NOMO-1 (cell line): ENCODE data around the gene IFI27.

Experiments used
- DNase-seq, 2 experiments: peaks; one replicate each; lab custom pipeline; 2025; ENCODE audit not compliant: unreplicated experiment in 2 of 2; lab: John Stamatoyannopoulos, UW

The IFI27 gene

DNA sequence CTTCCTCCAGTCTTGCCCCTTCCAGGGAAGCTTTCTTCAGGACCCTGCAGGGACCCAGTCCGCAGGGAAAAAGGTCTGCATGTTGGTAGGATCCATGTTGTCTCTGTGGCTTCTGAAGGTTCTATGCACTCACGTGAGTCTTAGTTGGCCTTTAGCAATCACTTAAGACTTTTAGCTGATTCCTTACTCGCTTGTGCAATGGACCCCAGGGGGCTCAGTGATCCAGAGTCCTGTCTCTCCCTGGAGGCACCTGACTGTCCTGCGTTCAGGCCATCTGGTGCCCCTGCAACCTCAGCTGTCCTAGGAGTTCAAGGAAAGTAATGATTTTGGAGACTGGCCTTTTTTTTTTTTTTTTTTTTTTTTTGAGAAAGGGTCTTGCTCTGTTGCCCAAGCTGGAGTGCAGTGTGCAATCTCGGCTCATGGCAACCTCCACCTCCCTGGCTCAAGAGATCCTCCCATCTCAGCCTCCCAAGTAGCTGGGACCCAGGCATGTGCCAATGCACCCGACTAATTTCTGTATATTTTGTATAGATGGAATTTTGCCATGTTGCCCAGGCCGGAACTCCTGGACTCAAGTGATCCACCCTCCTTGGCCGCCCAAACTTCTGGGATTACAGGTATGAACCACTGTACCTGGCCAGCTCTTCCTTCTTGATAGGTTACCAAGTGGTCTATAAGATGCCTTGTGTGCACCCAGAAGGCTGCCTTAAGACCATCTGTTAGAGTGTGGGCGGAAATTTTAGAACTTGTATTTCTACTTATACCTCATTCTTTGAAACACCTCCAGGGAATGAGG is 14.2 kb downstream of the IFI27 start:
- DNase-seq, result no peak

DNA sequence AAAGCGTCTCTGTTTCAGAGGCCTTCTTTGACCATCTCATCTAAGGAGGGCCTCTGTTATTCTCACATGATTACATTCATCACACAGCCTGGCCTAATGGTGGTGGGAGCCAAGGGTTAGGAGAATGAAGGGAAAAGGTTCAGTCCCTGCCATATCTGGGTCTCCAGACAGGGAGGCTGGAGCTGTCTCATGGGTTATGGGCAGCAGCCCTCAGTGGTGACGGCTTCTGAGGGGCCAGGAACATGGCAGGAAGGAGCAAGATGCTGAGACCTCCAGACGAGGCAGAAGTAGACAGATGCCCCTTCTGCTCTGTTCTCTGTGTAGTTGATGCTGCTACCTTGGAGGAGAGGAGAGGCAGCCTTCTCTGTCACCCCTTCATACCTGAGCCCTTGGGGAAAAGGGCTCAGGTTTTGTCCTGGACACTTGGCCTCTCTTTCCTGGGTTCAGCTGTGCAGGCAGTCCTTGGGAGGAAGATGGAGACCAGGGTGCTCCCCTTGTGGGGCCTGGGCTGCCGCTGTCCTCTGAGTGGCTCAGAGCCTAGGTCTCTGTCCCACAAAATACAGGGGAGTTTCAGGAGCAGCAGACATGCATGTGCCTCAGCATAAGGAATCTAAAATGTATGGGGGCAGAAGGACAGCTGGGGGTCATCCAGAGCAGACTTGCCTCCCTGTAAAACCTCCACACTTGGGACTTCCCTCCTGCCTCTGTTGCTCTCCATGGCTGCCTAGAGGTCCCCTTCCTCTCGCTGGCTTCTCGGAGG is 15.3 kb downstream of the IFI27 start:
- no peak for DNase-seq

DNA sequence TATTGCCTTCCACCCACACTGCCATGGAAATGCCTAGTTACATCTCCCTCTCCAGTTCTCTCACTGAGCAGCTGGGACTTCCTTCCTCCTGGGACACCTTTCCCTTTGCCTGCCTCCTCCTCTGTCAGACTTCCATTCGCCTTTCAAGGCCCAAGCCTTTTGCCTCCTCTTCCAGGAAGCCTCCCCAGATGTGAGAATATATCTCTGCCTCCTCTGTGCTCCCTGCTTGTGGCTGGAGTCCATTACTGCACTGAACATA is 15.8 kb downstream of the IFI27 start:
- no peak for DNase-seq

DNA sequence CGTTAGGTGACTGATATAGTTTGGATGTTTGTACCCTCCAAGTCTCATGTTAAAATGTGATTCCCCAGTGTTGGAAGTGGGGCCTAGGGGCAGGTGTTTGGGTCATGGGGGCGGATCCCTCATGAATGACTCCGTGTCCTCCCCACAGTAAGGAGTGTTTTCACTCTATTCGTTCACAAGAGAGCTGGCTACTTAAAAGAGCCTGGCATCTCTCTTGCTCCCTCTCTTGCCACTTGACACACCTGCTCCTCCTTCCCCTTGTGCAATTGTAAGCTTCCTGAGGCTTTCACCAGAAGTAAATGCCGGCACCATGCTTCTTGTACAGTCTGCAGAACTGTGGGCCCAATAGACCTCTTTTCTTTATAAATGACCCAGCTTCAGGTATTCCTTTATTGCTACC is 16.3 kb downstream of the IFI27 start:
- DNase-seq, result no peak

DNA sequence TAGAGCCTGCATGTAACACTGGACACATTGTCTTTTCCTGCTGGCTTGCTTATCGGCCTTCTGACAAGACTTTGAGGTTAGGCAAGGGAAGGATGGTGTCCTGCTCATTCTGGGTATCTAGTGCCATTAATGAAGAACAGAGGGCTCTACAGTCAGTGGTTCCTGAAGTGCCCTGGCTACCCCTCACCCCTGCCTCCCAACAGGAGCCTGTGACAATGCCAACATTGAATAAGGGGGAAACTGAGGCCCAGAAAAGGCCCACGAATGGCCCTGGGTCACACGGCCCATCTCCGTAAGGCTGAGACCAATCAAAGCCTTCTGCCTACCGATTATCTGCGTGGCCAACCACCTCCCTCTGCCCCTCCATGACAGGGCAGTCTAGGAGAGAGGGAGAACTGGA is 16.8 kb downstream of the IFI27 start:
- no peak for DNase-seq

DNA sequence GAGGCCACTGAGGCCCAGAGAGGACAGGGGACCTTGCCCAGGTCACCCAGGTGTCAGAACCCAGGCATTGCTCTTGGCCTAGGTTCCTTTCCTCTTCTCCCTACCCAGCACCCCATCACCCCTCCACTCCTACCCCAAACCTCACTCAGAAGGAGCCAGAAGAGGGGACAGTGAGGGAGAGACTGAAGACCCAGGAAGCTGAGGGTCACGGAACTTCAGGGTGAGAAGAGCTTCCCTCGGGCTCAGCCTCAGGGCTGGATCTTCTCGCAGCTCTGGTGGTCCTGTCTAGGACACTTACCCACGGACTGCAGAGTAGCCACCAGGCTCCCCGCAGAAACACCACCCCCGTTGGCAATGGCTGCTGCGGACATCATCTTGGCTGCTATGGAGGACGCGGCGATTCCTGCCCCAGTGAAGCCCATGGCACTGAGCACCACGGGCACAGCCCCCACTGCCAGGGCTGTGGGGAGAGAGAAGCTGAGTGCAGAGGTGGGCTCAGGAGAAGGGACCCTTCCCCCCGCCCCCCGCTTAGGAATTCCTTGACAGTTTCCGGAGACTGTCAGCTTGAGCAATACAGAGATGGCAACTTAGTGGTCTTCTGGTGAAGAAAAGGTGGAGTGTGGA is 17.8 kb downstream of the IFI27 start:
- DNase-seq, result no peak

DNA sequence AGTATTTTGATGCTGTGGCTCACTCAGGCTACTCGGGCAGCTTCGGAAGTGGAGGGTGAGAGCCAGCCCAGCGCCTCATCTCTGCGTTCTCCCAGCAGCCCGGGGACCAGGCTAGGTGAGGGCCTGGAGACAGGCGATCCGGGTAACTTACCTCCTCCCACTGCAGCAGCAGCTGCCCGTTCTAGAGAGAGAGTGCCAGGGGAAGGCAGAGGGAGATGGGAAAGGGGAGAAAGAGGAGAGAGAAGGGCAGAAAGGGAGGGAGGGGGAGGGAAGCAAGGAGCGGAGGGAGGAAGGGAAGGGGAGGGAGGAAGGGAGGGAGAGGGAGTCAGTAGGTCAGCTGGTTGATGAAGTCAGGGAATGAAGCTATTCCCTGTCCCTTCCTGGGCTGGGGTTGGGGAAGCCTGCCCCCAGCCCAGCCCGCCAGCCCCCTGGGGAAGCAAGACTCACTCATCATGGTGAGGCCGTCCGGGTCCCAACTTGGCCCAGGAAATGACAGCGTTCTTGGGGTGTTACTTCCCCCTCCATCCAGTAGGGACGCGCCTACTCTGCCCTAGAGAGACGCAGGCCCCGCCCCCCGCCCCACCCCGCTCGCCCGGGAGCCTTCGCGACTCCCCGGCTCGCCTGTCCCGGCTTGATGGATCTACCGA is 18.7 kb downstream of the IFI27 start, which contains the start of gene IFI27L2:
Gene IFI27L2 (minus strand): TSS at position 494 of the 647 bp plus-strand sequence. CDS start 40 bp downstream, at position 454.
- DNase-seq, result peak; percentile 54 to 67

DNA sequence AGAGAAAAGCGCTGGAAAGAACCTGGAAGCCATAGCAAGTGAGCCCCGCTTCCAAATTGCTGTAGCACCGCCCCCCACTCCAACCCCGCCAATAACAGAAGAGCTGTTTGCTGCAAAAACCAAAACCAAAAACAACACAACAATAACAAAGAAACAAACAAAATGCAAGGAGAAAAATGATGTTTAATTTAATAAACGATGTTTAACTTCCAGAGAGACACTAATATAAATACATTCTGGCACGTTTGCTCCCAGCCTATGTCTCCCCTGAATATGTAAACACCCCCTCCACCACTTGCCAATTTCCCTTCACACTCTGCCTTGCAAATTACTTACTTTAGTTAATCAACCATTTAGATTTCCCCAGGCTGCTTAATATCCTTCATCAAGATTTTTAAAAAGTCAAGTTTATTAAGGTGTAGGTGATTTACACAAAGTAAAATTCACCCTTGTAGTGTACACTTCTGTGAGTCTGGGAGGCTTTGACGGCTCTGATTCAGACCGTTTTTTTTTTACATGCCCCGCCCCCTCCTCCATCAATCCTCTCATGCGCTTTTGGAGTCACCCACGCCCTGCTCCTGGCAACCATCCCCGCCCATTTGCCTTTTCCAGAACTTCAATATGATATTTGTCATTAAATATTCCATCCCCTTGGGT is 19.4 kb downstream of the IFI27 start:
- DNase-seq, result no peak

DNA sequence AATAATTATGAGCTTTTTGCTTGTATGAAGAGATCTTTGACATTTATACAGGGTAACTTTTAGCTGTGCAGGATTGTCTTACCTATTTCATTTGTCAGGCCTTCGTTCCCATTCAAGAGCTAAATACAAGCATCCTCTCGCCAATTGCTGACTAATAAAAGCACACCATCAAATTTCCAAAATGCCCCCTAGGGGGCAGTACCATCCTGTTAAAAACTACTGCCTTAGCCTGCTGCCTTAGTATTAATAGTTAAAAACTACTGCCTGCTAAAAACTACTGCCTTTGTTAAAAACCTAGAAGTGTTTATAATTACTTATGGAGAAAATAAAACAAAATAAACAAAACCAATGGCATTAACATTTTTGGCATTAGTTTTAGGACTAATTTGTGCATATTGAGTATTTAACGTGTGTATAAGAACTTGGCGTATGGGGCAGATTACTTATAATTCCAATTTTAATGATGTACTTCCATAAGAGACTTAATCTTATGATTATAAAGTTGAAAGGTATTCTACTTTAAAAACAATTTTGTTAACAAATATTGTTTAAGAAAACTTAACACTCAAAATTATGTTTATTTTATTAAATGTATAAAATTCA is 21.9 kb downstream of the IFI27 start:
- peak; percentile 34 to 64 for DNase-seq

DNA sequence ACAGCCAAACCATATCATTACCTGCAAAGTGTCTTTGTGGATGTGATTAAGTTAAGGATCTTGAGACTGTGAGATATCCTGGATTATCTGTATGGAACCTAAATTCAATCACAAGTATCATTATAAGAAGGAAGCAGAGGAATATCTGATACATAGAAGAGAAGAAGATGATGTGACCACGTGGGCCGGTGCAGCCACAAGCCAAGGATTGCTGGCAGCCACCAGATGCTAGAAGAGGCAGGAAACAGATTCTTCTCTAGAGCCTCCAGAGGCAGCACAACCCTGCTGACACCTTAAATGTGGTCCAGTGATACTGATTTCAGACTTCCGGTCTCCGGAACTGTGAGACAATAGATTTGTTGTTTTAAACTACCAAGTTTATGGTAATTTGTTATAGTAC is 24.9 kb downstream of the IFI27 start:
- no peak for DNase-seq

DNA sequence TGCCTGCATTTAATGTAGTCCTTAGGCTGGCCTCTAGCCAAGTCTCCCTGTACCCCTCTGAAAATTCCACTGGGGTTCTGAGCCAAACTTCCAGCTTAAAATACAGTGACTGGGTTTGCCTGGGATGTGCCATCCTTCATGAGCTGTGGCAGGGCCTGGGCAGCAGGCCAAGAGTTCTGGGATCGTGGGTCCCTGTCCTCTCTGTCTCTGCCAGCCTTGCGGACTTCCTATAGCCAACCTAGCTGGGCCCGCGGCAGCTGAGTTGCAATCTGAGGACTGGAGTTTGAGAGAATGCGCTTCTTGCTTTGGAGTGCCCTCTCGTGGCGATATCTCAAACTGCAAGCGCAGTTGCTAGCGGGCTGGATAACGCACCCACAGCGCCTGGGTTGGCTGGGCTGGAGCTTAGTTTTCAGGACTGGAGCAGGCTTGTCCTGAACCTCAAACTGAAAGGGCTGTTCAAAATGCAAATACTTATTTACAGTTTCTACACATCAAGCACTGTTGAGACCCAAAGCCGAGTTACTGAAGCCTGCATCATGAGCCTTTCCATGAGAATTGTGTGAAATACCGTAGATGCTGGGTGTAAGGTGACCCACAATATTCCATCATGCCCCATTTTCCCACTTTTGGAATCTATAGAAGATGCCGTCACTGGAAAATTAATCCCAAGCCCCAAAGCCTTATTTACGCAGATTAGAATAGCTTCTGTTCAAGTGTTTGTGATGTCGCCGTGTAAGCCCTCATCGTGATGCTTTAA is 26.2 kb downstream of the IFI27 start:
- peak; percentile 61 to 69 for DNase-seq

DNA sequence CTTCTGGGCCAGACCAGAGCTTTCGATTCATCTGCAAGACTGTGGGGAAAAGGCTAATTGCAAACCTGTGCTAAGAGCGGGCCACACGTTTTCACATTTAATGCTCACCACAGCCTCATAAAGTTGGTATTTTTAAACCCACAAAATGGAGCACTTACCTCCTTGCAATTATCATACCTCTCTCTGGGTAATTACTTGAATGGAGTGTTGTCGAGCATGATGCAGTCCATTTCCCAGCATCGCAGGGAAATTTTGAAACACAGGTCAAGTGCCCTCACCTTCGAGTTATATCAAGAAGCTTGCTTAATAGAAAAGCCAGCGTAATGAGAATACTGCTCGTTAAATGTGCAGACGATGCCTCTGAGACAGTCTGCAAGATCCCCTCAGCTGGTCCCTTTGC is 27.7 kb downstream of the IFI27 start:
- no peak for DNase-seq

DNA sequence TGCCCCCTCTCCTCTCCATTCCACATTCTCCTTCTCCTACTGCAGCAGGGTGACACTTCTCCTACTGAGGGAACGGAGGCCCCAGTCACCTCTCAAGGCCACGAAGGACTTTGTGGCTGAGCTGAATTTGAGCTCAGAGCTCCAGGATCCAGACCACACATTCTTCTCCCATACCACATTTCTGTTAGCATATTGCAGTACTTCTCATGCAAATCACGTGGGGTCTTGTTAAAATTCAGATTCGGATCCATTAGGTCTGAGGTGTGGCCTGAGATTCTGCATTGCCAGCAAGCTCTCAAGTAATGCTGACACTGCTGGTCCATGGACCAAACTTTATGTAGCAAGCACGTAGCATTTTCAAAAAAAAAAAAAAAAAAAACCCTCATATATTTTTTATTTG is 28.5 kb downstream of the IFI27 start:
- DNase-seq, result no peak

DNA sequence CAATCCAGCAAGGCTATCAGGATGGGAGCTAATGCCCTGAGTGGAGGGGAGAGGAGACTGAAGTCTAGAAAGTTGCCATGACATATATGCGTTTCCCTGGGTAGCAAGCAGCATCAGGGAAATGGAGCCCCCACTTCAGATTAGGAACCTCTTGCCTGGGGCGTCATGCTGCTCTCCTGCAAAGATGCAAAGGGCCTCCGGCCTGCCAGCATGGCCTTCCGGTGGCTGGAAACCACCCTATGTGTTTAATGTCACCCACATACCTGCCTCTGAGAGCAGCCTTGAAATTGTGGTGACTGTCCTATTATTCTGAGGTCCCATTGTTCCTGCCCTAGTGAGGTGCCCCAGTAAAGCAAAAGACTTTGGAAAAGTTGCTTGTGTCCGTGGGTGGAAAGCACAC is 28.9 kb downstream of the IFI27 start:
- no peak for DNase-seq

DNA sequence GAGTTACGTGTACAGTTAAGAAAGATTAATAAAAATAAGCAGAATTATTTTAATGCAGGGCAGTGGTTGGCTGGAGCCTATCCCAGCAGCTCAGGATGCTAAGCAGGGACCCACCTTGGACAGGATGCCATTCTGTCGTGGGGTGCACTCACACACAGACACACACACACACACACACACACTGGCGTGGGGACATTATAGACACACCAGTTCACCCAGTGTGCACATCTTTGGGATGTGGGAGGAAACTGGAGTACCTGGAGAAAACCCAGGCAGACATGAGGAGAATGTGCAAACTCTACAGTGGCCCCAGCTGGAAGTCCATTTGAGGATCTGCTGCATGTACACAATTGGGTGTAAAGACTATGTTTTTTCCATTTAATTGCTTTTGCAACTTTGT is 31.7 kb downstream of the IFI27 start:
- DNase-seq, result no peak

DNA sequence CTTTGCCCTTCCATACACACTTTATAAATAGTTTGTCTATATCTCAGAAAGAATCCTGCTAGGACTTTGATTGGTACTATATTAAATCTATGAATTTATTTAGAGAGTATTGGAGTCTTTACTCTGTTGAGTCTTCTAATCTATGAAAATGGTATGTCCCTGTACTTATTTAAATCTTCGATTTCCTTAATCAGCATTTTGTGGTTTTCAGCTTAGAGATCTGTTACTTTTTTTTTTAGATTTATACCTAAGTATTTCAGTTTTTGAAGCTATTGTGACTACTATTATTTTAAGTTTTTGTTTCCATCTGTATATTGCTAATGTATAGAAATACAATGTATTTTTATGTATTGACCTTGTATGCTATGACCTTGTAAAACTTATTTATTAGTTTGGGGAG is 32.3 kb downstream of the IFI27 start:
- DNase-seq, result no peak

DNA sequence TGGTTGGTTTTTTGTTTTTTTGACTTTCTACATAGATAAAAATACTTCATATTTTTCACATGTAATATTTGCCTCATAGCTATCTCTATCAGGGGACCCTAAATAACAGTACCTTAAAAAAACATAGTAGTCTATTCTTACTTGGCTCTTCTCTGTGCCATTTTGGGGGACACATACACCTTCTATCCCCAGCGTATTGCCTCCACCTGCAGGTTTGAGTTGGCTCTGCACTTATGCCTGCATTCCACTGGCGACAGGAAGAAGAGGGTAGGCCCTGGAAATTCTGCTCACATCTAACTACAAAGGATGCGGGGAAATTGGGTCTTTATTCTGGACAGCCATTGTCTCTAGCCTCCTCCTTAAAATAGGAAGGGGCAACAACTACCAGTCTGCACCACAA is 32.7 kb downstream of the IFI27 start:
- no peak for DNase-seq

DNA sequence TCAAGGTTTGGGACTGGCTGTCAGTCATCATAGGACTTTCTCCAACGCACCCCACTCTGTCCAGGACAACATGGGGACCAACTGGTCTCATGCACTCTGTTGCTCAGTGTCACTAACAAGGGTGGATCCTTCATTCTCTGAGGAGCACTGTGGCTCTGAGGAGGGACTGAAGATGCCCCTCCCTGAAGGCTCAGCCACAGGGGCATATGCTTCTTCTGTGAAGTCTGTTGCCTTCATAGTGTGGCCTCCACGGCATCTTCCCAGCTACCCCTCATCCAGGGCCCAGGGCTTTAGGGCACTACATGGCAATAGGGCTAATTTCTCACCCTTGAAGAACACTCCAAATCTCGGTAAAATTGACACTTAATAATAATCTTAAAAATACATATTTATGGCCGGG is 33.2 kb downstream of the IFI27 start:
- DNase-seq, result no peak

DNA sequence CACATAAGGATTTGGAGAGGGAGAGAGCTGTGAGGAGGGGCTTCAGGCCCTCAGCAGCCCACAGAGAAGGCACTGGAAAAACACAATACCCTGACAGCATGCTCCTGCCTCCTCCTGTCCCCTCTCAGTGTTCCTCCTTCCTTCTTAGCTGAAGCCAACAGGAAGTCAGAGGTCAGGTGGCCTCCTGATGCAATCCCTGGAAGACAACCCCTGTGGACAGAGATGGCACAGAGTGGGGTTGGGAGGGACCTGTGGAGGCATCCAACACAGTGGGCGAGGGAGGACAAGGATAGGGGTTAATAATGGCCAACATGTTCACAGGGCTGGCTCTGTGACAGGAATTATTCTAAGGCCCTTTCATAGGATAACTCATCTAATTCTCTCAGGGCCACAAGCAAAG is 34.2 kb downstream of the IFI27 start:
- peak in 1 of 2 experiments; percentile 5 for DNase-seq
